GM21717 (cell line): ENCODE results near the gene STK32B.
"Not testable (repeated sequence)": the region's sequence is repeated elsewhere in the genome, so short reads cannot be mapped to it uniquely, and the experiment has no call there.

Experiments
- ATAC-seq: cut with Tn5 transposase; IDR thresholded peaks from one replicate; pipeline ENCODE4 v1.9.1; 2021; ENCODE audit warnings: mild to moderate bottlenecking, moderate library complexity; ENCODE audit not compliant: unreplicated experiment

STK32B gene

GRCh38 chr4:5200513-5200912 is 149.2 kb downstream of the STK32B start:
- ATAC-seq = no peak

DNA sequence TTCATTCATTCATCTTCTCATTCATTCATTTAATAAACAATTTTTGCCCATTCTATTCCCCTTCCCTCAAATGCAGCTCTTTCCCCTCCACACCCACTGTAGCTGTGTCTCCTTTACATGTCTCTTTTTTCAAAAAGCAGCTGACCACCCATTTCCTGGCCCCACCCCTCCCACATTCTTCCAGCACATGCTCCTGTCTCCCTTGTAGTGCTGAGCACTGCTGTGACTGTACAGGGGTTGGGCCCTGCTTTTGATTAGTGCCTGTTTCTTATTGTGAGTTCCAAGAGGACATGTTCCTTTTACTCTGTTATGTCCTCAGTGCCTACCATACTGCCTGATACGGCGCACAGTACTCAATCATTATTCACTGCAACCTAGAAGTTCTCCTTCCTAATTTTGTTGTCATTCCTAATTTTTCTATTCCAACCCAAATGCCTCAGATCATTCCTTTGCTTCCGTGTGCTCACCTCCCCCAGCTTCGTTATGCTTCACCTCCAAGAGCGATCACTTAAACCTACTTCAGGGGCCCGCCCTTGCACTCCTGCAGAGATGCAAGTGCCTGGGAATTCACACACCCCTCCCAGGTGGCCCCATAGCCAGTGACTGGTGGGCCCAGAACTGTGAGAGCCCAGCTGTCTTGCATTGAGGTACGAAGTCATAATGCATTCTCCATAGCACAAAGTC is 152.2 kb downstream of the STK32B start:
- no peak for ATAC-seq

DNA sequence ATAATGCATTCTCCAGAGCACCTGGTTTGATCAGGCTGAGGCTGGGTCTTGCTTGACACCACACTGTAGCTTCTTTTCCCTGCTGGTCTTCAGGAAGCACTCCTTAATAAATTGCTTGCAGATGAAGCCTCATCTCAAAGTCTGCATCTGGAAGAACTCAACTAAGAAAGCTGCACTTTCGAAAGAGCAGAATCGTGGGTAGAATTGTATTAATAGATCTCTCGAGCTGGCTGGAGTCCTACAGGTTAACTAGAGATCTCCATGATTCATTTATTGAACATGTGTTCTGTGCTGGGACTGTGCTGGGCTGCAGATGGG is 152.7 kb downstream of the STK32B start:
- no peak for ATAC-seq

GRCh38 chr4:5204781-5205180 is 153.5 kb downstream of the STK32B start:
- no peak for ATAC-seq

- ATAC-seq = no peak
Observed at GRCh38 chr4:5206016-5206790, 154.9 kb downstream of the STK32B start.

- no peak for ATAC-seq
Observed at GRCh38 chr4:5209862-5210261, 158.6 kb downstream of the STK32B start.

GRCh38 chr4:5211282-5211839 is 160.1 kb downstream of the STK32B start:
- no peak for ATAC-seq

GRCh38 chr4:5212255-5213013 is 161.2 kb downstream of the STK32B start:
- no peak for ATAC-seq

GRCh38 chr4:5213087-5213595 is 161.9 kb downstream of the STK32B start:
- ATAC-seq = no peak

- ATAC-seq = no peak
Observed at GRCh38 chr4:5215321-5215720, 164.0 kb downstream of the STK32B start.

GRCh38 chr4:5217421-5217820 is 166.1 kb downstream of the STK32B start:
- ATAC-seq = no peak

DNA sequence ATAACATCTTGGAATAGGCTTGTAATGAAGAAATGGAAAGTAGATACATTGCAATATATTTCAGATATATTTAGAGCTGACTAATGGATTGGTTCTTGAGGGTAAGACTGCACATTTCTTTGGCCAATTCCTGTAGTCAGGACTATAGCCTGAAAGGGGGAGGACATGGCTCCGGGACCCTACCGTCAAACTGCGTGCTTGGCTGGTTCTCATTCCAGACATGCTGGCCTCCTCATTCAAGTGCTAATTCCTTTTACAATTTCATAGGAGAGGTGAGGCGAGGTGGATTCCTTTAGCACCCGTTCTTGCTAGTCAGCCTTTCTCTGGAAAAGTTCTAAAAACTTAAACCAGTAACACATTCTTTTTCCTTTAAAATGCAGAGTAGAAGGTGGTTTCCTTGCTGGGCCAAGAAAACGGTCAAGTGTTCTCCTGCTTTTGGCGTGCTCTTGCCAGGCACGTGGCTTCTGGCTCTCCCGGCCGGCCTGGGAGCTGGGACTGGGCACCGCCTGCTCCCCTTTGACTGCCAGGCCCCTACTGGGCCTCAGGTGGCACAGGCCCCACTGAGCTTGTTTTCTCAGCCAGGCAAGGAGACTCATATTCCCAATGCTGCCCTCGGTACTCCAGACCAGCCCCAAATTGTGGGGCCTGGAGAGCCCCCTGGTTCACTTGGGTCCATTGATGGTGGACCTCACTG is 167.2 kb downstream of the STK32B start:
- no peak for ATAC-seq

DNA sequence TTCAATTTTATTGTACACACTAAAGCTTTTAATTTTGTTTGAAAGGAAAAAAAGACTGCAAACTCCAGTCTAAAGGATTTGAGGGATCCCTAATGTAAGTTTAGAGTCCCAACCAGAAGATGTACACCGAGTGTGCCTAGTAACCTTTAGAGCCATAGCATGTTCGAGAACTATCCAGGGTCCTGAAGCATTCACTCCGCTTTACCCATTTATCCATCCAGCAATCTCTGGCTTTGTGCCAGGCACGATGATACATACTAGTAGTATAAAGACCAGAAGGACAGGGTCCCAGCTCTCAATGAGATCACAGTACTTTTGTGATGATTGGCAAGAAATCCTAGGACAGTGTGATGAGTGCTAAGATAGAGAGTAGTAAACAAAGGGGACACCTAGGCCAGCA is 168.7 kb downstream of the STK32B start:
- ATAC-seq = no peak

DNA sequence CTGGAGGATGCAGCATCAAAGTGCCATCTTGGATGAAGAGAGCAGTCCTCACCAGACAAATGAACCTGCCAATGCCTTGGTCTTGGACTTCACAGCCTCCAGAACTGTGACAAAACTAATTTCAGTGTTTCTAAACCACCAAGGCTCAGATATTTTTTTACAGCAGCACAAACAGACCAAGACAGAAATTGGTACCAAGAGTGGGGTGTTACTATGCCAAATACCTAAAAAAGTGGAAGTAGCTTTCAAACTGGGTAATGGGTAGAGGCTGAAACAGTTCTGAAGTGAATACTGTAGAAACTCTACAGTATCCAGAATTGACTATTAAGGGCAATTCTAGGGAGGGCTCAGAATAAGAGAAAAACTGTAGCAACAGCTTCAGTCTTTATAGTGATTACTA is 170.8 kb downstream of the STK32B start:
- no peak for ATAC-seq

DNA sequence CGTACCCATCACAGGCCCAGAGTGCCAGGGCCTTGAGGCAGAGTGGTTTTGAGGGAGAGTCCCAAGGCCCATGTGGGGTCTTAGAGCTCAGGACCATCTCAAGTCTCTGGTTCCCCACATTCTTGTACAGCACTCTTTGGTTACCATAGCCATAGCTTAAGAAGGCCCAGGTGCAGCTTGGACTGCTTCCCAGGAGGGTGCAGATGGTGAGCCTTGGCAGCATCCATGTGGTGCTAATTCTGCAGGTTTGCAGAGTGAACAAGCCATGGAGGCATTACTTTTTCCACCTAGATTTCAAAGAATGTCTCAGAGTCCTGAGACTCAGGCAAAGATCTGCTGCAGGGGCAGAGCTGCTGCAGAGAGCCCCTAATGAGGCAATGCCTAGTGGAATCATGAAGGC is 171.7 kb downstream of the STK32B start:
- no peak for ATAC-seq

DNA sequence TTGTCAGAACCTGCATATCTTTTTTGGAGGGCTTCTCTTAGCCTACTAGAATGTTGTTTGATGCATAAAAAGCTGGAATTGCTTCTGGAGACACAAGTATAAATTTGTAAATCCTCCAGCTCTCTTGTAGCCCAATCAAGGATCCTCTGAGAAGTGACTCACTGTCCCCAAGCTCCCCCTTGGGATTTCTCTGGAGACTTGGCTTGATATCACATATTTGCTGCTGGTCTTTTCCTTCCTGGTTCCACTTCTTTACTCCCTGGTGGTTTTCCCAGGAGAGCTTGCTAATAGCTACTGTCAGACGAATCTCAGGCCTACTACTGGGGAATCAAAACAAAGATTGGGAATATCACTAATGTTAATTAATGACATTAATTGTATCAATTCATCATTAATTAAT is 173.1 kb downstream of the STK32B start:
- ATAC-seq = no peak

GRCh38 chr4:5232549-5232948 is 181.3 kb downstream of the STK32B start:
- ATAC-seq = no peak

GRCh38 chr4:5237086-5237660 is 185.9 kb downstream of the STK32B start:
- ATAC-seq = no peak

- ATAC-seq = no peak
Observed at GRCh38 chr4:5238173-5238572, 186.9 kb downstream of the STK32B start.

DNA sequence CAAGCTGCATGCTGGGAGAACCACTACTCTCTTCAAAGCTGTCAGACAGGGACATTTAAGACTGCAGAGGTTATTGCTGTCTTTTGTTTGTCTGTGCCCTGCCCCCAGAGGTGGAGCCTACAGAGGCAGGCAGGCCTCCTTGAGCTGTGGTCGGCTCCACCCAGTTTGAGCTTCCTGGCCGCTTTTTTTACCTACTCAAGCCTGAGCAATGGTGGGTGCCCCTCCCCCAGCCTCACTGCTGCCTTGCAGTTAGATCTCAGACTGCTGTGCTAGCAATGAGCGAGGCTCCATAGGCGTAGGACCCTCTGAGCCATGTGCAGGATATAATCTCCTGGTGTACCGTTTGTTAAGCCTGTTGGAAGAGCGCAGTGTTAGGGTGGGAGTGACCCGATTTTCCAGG is 195.8 kb downstream of the STK32B start:
- ATAC-seq = not testable (repeated sequence)
